Smooth muscle cell (in vitro differentiated cells): Measurements from ENCODE around the gene C2CD4A. TPM values are rescaled to one million over a fixed set of nuclear protein-coding genes. Genes with fewer than 3 reads are reported as not detected.

Experiments used
- DNase-seq: peaks from one replicate; lab custom pipeline; 2025; ENCODE audit not compliant: unreplicated experiment; lab: John Stamatoyannopoulos, UW
- H2AFZ ChIP-seq: fragments of 200-600 bp; sonication (generic); 2 replicates; pipeline ENCODE4 v1.6.0; 2016; ENCODE audit warnings: antibody characterized with exemption, low read depth, mild to moderate bottlenecking
- H3F3A ChIP-seq: fragments of 200-600 bp; sonication (generic); 2 replicates; pipeline ENCODE4 v1.6.0; 2017; ENCODE audit warnings: antibody characterized with exemption, low read depth
- H3K27ac ChIP-seq: fragments of 200-600 bp; sonication (generic); 2 replicates; pipeline ENCODE4 v1.5.1; 2016; ENCODE audit warnings: low read depth, mild to moderate bottlenecking
- H3K27me3 ChIP-seq: fragments of 200-600 bp; sonication (generic); 2 replicates; pipeline ENCODE4 v1.6.1; 2016; ENCODE audit warnings: low read depth, mild to moderate bottlenecking
- H3K36me3 ChIP-seq: fragments of 200-600 bp; sonication (generic); 2 replicates; pipeline ENCODE4 v1.5.1; 2016; ENCODE audit warnings: low read depth
- H3K4me1 ChIP-seq: fragments of 200-600 bp; sonication (generic); 2 replicates; pipeline ENCODE4 v1.5.1; 2016; ENCODE audit warnings: low read depth
- H3K4me2 ChIP-seq: fragments of 200-600 bp; sonication (generic); 2 replicates; pipeline ENCODE4 v1.6.0; 2016; ENCODE audit warnings: mild to moderate bottlenecking
- H3K4me3 ChIP-seq: fragments of 200-600 bp; sonication (generic); 2 replicates; pipeline ENCODE4 v1.5.1; 2016; ENCODE audit warnings: mild to moderate bottlenecking
- H3K79me2 ChIP-seq: fragments of 200-600 bp; sonication (generic); 2 replicates; pipeline ENCODE4 v1.6.0; 2016; ENCODE audit warnings: low read depth, mild to moderate bottlenecking
- H3K9ac ChIP-seq: fragments of 200-600 bp; sonication (generic); 2 replicates; pipeline ENCODE4 v1.6.0; 2016; ENCODE audit warnings: low read depth
- H3K9me3 ChIP-seq: fragments of 200-600 bp; sonication (generic); replicated peaks from 2 replicates; pipeline ENCODE4 v1.5.1; 2016; ENCODE audit warnings: low read depth
- H4K20me1 ChIP-seq: fragments of 200-600 bp; sonication (generic); 2 replicates; pipeline ENCODE4 v1.6.0; 2016; ENCODE audit warnings: low read depth
- CTCF ChIP-seq: fragments of 200-600 bp; sonication (generic); IDR thresholded peaks from 2 replicates; pipeline ENCODE4 v1.5.1; 2017; ENCODE audit warnings: borderline replicate concordance, mild to moderate bottlenecking, antibody characterized with exemption; ENCODE audit not compliant: insufficient read depth, poor library complexity, severe bottlenecking
- WGBS: methylation state at CpG from one replicate; pipeline ENCODE4 v1.1.7; 2016; ENCODE audit warnings: low lambda C conversion rate; 5-methylcytosine and 5-hydroxymethylcytosine counted together
- polyA plus RNA-seq: library from polyadenylated mRNA; unstranded; fragments of >200 nt; fragmentation: Nextera tagmentation; extraction: Ambion mirVana; gene quantifications from 2 replicates; pipeline ENCODE4 v1.2.1, GENCODE V29; 2016
- total RNA-seq: library from RNA; depleted of rRNA; stranded (reverse); fragments of >200 nt; gene quantifications from 2 replicates; pipeline ENCODE4 v1.2.3, GENCODE V29; 2014

C2CD4A gene
- total and polyA plus RNA-seq, 2 experiments from 2014 or later, result 0.13 to 0.35 TPM

- peak overlapping the region; percentile 94 for H3K27ac ChIP-seq
- H3K79me2 ChIP-seq, result no peaks in the 10 kb centered on the region
- H3K4me3 ChIP-seq, result peak overlapping the region; percentile 28
- no peak for TF ChIP-seq CTCF
- H2AFZ ChIP-seq, result peak overlapping the region; percentile 23
- H3K4me1 ChIP-seq, result peaks cover 6% of the 10 kb centered on the region
- peak overlapping the region; percentile 79 for H3K4me2 ChIP-seq
- DNase-seq, result no peak
- peaks cover 20% of the 10 kb centered on the region for H3F3A ChIP-seq
- no peaks in the 10 kb centered on the region for H3K9me3 ChIP-seq
- no peaks in the 10 kb centered on the region for H3K27me3 ChIP-seq
- H4K20me1 ChIP-seq, result no peaks in the 10 kb centered on the region
- H3K9ac ChIP-seq, result peak overlapping the region; percentile 79
- no peaks in the 10 kb centered on the region for H3K36me3 ChIP-seq
- 27% methylated on average over 7 of the region's 7 CpGs for WGBS
These were observed 52.6 kb downstream of the C2CD4A start for GRCh38 chr15:62119227-62119864.

- Histone ChIP-seq H3K9ac (peak overlapping the region; percentile 44), H3F3A (peaks cover 20% of the 10 kb centered on the region), H3K27ac (peak overlapping the region; percentile 94), H3K4me1 (peaks cover 6% of the 10 kb centered on the region), H3K79me2 (no peaks in the 10 kb centered on the region), H3K36me3 (no peaks in the 10 kb centered on the region), H2AFZ (peak overlapping the region; percentile 23), H3K27me3 (no peaks in the 10 kb centered on the region), H3K4me3 (no peak overlapping the region), H3K4me2 (peak overlapping the region; percentile 79), H4K20me1 (no peaks in the 10 kb centered on the region), H3K9me3 (no peaks in the 10 kb centered on the region)
- TF ChIP-seq CTCF, result no peak
- DNase-seq, result no peak
- WGBS, result 93% methylated on average over 3 of the region's 3 CpGs
These were observed 53.1 kb downstream of the C2CD4A start for GRCh38 chr15:62119874-62120273.

Other genes starting within 250 kb of the C2CD4A start
- 33.8 and 36.9 TPM in 2 replicates for gene VPS13C, start 6.5 kb upstream of the C2CD4A start, total RNA-seq
- 2.8 and 6.2 TPM in 2 replicates for gene VPS13C, start 6.5 kb upstream of the C2CD4A start, polyA plus RNA-seq
- 0.72 and 0.81 TPM in 2 replicates for gene C2CD4B, start 98.3 kb downstream of the C2CD4A start, total RNA-seq
- 0.71 and 0.98 TPM in 2 replicates for gene C2CD4B, start 98.3 kb downstream of the C2CD4A start, polyA plus RNA-seq